Raji (cell line): Measurements from ENCODE around the gene BTBD6.

ENCODE experiments used
- POLR2A ChIP-seq: IDR thresholded peaks from 2 replicates; pipeline ENCODE4 v1.6.1; 2011; ENCODE audit warnings: low read depth, low read length, control low read depth; ENCODE audit not compliant: insufficient read depth

Gene BTBD6

GRCh38 chr14:105220699-105221597, 27.4 kb upstream of the BTBD6 start:
- TF ChIP-seq POLR2A = no peak

- TF ChIP-seq POLR2A = no peak
These were observed 26.6 kb upstream of the BTBD6 start for GRCh38 chr14:105221598-105222178.

DNA sequence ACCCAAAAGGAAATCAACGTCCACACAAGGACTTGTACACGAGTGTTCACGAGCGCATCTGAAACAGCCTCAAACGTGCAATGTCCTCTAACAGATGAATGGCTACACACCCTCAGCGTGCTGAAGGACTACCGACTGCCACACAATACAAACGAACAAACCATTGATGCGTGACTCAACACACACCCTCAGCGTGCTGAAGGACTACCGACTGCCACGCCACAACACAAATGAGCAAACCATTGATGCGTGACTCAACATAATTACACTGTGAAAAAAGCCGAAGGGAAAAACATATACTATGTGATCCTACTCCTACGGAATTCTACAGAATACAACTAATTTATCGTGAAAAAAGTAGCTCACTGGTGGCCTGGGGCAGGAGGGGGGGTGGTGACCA, 25.1 kb upstream of the BTBD6 start:
- TF ChIP-seq POLR2A = no peak

DNA sequence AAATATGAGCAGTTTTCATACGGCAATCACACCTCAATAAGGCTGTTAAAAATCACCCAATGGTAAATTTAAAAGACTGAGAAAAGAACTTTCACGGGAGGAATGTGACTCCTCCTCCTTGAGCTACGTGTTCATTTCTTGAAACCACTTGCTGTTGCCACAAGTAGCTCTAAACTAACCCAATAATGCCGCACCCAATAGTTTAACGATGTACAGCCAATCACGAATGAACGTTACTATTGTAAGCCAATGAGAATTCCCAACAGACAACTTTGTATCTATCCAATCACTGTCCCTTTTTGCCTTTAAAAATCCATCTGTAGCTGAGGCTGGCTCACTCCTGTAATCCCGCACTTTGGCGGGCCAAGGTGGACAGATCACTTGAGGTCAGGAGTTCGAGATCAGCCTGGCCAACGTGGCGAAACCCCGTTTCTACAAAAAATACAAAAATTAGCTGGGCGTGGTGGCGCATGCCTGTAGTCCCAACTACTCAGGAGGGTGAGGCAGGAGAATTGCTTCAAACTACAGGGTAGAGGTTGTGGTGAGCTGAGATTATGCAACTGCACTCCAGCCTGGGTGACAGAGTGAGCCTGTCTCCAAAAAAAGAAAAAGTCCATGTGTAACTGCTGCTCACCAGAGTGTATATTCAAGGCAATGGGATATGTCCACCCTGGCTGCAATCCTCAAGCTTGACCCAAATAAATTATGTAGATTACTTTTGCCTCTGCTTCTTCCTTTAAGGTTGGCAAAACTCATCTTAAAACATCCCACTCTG, 24.4 kb upstream of the BTBD6 start:
- no peak for TF ChIP-seq POLR2A

DNA sequence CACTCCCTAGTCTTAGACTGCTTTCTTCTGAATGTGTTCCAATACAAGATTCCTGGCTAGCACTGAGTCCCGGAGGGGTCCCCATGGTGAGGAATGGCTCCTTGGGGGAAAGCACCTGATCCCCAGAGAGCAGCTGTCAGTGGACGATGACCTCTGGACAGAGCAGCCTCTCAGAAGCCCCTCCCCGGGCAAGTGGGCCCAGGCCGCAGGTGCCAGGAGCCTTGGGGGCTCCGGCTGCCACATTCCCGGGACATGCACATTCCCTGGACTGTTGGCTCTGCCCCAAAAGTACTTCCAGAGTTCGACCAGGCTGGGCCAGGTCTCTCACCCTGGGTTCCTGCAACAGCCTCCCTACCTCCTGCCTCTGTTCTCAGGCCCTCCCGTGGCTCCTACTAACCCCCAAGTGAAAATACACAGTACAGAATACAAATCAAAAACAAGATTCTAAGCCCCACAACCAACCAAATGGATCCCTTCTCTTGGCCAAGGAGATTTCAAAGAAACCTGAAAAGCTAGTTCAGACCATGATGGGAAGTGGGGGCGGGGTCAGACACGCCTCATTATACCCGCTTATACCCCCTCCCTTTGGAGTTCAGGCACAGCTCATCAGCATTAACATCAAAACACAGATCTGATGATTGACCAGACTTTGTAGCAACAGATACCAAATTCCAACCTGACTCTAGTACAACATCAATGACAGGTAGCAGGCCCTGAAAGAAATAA, 23.3 kb upstream of the BTBD6 start:
- TF ChIP-seq POLR2A = no peak

GRCh38 chr14:105226198-105226597, 22.1 kb upstream of the BTBD6 start:
- TF ChIP-seq POLR2A = no peak

- no peak for TF ChIP-seq POLR2A
These were observed 21.0 kb upstream of the BTBD6 start for GRCh38 chr14:105227346-105227745.

- no peak for TF ChIP-seq POLR2A
These were observed 19.8 kb upstream of the BTBD6 start for GRCh38 chr14:105228562-105228961.

DNA sequence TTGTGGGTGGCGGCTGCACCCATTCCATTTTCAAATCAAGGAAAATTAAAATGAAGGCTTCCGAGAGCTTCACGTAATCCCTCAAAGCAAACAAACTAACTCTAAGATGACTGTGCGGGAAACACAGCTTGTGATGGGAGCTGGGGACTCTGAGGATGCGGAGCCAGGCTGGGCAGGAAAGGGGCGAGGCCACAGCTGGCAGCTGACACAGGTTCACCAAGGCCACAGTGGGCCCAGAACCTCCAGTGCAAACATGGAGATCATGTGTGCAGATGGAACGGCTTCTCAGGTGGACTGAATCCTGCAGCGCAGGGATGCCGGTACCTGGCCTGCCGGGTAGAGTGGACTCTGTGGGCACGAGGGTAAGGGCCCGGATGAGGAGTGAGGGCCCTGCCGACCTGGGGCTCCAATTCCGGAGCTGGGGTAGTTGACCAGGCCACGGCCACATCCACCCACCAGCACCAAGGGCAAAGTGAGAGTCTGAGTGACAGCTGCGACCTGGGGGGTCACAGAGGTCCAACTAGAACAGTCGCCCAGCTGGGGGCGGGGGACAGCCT, 19.2 kb upstream of the BTBD6 start:
- no peak for TF ChIP-seq POLR2A

GRCh38 chr14:105240811-105241576, 7.3 kb upstream of the BTBD6 start:
- TF ChIP-seq POLR2A = no peak

- no peak for TF ChIP-seq POLR2A
These were observed 6.7 kb upstream of the BTBD6 start for GRCh38 chr14:105241641-105242040.

DNA sequence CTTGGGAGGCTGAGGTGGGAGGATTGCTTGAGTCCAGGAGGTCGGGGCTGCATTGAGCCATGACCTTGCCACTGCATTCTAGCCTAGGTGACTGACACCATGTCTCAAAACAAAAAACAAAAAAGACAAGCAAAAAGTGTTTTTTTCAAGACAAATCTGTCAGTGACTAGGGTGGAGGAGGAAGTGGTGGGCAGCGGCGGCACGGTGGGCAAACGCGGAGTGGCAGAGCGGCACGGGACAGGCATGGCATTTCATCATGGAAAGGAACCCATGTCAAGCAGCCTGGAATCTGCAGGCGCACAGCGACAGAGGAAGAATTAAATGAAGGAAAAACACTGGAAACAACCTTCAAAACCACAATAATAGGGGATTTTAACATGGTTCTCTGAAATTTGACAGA, 4.0 kb upstream of the BTBD6 start:
- TF ChIP-seq POLR2A = no peak

GRCh38 chr14:105247026-105247425, 1.3 kb upstream of the BTBD6 start:
- TF ChIP-seq POLR2A = no peak

DNA sequence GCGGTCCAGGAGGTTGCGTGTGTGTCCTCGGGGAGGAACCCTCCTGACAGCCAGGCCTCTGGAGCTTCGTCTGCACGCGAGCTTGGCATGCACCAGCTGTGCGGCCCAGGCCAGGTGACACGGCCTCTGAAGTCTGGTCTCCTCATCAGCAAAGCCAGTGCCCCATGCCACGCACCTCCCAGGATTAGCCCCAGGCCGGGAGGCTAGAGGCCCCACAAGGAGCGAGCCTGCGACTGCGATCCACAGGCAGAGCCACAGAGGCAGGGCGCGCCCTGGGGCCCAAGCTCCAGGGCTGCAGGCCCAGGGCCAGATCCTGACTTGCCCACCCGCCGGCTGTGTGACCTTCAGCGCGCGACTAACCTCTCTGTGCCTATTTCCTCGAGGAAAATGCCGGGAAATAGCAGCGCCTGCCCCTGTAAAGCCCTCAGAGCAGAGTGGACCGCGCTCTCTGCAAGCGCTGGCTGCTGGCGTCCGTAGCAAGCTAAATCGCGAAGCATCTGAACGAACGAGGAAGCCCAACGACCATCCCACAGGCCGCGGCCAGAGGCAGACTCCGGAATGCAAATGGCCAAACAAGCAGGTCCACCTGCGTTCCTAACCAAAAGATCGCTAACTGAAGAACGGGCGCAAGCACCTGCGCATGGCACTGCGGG, 492 bp upstream of the BTBD6 start:
- TF ChIP-seq POLR2A = no peak
